ENCODE results near the gene NR2C2. TPM values are rescaled to one million over a fixed set of nuclear protein-coding genes. Genes with fewer than 3 reads are reported as not detected.

The NR2C2 gene
- polyA plus RNA-seq, 1 experiment, result 17.9 TPM

GRCh38 chr3:15032650-15033049 lies 85.3 kb downstream of the NR2C2 start:
- no peak overlapping the region for H3K4me3 ChIP-seq (ENCODE audit: low read depth, low read length)
- peaks cover 29% of the 10 kb centered on the region for H3K36me3 ChIP-seq (ENCODE audit: control insufficient read depth, insufficient read depth, low read length)
- TF ChIP-seq, protein P1, sequence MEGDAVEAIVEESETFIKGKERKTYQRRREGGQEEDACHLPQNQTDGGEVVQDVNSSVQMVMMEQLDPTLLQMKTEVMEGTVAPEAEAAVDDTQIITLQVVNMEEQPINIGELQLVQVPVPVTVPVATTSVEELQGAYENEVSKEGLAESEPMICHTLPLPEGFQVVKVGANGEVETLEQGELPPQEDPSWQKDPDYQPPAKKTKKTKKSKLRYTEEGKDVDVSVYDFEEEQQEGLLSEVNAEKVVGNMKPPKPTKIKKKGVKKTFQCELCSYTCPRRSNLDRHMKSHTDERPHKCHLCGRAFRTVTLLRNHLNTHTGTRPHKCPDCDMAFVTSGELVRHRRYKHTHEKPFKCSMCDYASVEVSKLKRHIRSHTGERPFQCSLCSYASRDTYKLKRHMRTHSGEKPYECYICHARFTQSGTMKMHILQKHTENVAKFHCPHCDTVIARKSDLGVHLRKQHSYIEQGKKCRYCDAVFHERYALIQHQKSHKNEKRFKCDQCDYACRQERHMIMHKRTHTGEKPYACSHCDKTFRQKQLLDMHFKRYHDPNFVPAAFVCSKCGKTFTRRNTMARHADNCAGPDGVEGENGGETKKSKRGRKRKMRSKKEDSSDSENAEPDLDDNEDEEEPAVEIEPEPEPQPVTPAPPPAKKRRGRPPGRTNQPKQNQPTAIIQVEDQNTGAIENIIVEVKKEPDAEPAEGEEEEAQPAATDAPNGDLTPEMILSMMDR (IDR thresholded peaks at IDR 0.05; ENCODE audit: insufficient read depth, low read depth, low read length), result no peak
- POLR2A ChIA-PET, result no interaction called here
- CTCF ChIA-PET, result interaction anchor here (1.1 kb wide), 1 partner anchor 8 kb away, joined by 3 read pairs; no protein-coding TSS in a partner anchor
- DNase-seq (ENCODE audit: low read depth), result no peak
- no peaks in the 10 kb centered on the region for H3K27me3 ChIP-seq (ENCODE audit: control insufficient read depth, insufficient read depth, low read length)

DNA sequence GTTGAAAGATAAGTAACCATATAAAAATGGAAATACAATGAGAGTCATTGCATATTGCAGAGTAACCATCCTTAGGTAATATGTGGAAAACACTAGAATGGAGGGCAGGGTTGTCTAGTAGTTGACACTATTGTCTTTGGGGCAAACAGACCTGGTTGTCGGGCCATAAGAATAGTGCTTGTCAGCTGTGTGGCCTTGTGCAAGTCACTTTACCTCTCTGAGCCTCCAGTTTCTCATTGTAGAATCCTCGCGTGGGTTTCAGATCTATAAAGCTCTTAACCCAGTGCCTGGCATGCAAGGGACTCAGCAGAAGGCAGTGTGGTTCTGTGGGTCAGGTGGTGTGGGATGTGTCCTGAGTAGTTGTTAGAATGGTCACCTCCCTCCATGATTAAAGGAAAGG lies 85.7 kb downstream of the NR2C2 start:
- CTCF ChIA-PET, result interaction anchor here (0.8 to 1.1 kb wide), 2 partner anchors 9 to 18 kb away, joined by 3 read pairs; no protein-coding TSS in a partner anchor
- POLR2A ChIA-PET, result no interaction called here
- DNase-seq (ENCODE audit: low read depth), result no peak
- Histone ChIP-seq H3K4me3 (ENCODE audit: low read depth, low read length) (no peak overlapping the region), H3K36me3 (ENCODE audit: control insufficient read depth, insufficient read depth, low read length) (peaks cover 30% of the 10 kb centered on the region), H3K27me3 (ENCODE audit: control insufficient read depth, insufficient read depth, low read length) (no peaks in the 10 kb centered on the region)
- TF ChIP-seq, protein P1 (IDR thresholded peaks at IDR 0.05; ENCODE audit: insufficient read depth, low read depth, low read length), result no peak

DNA sequence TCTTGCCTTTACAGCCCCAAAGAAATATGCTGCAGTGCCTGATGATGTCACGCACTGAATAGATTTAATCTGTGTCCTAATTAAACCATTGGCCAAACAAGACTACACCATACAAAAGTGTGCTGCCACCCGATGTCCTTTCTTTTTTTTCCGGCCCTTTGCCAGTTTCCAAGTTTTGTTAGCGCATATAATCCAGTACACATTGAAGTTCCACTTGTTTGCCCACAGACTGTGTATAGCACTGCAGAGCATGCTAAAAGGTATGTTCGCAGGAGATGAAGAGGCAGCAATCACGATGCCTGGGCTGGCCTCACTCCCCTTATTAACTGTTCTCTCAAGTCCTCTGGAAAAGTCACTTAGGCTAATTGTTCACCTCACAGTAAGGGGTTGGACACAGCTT lies 90.9 kb downstream of the NR2C2 start:
- CTCF ChIA-PET, result interaction anchor here (1.0 to 1.6 kb wide), 3 partner anchors 8 to 13 kb away, joined by 3 to 6 read pairs (median 4); no protein-coding TSS in a partner anchor
- H3K27me3 ChIP-seq (ENCODE audit: control insufficient read depth, insufficient read depth, low read length), result no peaks in the 10 kb centered on the region
- H3K4me3 ChIP-seq (ENCODE audit: low read depth, low read length), result no peak overlapping the region
- TF ChIP-seq, protein P1 (IDR thresholded peaks at IDR 0.05; ENCODE audit: insufficient read depth, low read depth, low read length), result no peak
- POLR2A ChIA-PET, result no interaction called here
- DNase-seq (ENCODE audit: low read depth), result no peak
- peaks cover 14% of the 10 kb centered on the region for H3K36me3 ChIP-seq (ENCODE audit: control insufficient read depth, insufficient read depth, low read length)

- Histone ChIP-seq H3K27me3 (ENCODE audit: control insufficient read depth, insufficient read depth, low read length) (no peaks in the 10 kb centered on the region), H3K36me3 (ENCODE audit: control insufficient read depth, insufficient read depth, low read length) (peaks cover 8% of the 10 kb centered on the region), H3K4me3 (ENCODE audit: low read depth, low read length) (no peak overlapping the region)
- TF ChIP-seq, protein P1 (IDR thresholded peaks at IDR 0.05; ENCODE audit: insufficient read depth, low read depth, low read length), result no peak
- ChIA-PET CTCF (interaction anchor here (1.2 kb wide), 1 partner anchor 87 kb away, joined by 3 read pairs; no protein-coding TSS in a partner anchor), POLR2A (no interaction called here)
- DNase-seq (ENCODE audit: low read depth), result no peak
Measured at GRCh38 chr3:15040844-15041243, 93.5 kb downstream of the NR2C2 start.

GRCh38 chr3:15041950-15042349 lies 94.6 kb downstream of the NR2C2 start:
- ChIA-PET CTCF (interaction anchor here (1.2 to 1.3 kb wide), 2 partner anchors 11 to 88 kb away, joined by 3 read pairs; no protein-coding TSS in a partner anchor), POLR2A (no interaction called here)
- DNase-seq (ENCODE audit: low read depth), result no peak
- Histone ChIP-seq H3K27me3 (ENCODE audit: control insufficient read depth, insufficient read depth, low read length) (no peaks in the 10 kb centered on the region), H3K36me3 (ENCODE audit: control insufficient read depth, insufficient read depth, low read length) (peaks cover 11% of the 10 kb centered on the region), H3K4me3 (ENCODE audit: low read depth, low read length) (no peak overlapping the region)
- TF ChIP-seq, protein P1 (IDR thresholded peaks at IDR 0.05; ENCODE audit: insufficient read depth, low read depth, low read length), result no peak
